Measurements from ENCODE around the gene LOXL3.

DNA sequence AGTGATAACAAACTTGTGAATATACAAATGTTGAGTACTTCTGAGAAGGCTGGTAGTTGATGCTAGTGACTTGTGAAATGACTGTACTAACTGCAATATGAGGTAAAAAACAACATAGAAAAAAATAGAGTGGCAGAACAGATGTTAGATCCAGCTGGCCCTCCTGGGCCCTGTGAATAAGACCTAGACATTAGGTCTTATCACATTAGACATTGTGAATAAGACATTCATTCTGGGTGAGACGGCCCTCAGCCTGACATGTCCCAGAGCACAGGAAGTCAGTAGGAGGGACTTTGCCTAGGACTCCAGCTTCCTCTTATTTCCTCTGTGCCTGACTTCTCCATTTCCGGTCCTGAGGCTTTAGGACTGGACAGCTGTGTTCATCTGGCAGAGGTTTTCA is 23.7 kb upstream of the LOXL3 start:
- TF ChIP-seq, protein P1, sequence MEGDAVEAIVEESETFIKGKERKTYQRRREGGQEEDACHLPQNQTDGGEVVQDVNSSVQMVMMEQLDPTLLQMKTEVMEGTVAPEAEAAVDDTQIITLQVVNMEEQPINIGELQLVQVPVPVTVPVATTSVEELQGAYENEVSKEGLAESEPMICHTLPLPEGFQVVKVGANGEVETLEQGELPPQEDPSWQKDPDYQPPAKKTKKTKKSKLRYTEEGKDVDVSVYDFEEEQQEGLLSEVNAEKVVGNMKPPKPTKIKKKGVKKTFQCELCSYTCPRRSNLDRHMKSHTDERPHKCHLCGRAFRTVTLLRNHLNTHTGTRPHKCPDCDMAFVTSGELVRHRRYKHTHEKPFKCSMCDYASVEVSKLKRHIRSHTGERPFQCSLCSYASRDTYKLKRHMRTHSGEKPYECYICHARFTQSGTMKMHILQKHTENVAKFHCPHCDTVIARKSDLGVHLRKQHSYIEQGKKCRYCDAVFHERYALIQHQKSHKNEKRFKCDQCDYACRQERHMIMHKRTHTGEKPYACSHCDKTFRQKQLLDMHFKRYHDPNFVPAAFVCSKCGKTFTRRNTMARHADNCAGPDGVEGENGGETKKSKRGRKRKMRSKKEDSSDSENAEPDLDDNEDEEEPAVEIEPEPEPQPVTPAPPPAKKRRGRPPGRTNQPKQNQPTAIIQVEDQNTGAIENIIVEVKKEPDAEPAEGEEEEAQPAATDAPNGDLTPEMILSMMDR (IDR thresholded peaks at IDR 0.05; ENCODE audit: poor library complexity, severe bottlenecking): no peak
- TF ChIP-seq POLR2AphosphoS5 (IDR thresholded peaks at IDR 0.05) (no peak), TAF1 (IDR thresholded peaks at IDR 0.05; ENCODE audit: low read depth) (no peak)
